Stimulated activated CD4-positive, alpha-beta T cell treated with anti-CD3 and anti-CD28 coated beads, Interleukin-12 subunit alpha, Interleukin-12 subunit beta, amount 100 ng/mL, for 24 hours (primary cell): ENCODE measurements around the gene RNF157.
A peak's percentile ranks its signal among the peaks of the same experiment; 100 is the strongest.

Experiments used
- DNase-seq, 2 experiments: peaks; one replicate each; pipeline ENCODE4 v3.0.0-alpha.2; 2020; ENCODE audit warnings: low read depth in 2 of 2

RNF157 gene

DNA sequence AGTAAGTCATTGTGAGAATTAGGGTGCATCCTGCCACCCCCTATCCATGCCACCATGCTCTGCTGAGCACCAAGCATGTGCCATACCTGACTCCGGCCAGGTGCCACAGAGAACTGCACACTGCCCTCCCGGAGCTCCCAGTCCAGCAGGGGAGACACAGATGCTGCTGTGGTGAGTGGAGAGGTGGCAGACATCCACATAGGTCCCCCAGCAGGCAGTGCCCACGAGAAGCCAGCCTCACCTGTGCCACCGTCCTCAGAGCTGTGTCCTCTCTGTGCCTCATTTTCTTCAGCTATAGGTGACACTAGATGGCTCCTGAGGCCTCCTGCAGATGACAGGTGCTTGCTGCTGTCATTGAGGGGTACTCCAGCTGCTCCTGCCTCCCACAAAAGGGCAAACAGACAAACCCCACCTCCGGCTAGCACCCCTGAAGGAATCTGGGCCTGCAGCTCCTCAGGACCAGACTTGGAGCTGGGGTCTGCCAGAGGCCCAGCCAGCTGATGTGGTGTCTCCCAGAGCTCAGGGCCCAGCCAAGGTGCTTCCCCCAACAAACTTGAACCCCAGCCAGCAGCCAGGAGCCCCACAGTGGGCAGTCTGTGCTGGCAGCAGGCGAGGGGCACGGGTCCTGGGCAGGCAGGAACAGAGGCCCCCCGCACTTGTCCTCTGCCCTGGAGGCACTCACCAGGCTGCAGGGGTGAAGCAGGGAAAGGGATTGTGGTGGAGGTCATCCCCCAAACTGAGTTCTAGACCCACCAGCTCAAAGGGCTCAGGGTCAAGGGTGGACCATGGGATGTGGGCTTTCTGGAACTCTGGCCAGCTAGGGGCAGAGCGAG lies 116.3 kb downstream of the RNF157 start:
- DNase-seq, result no peak

DNA sequence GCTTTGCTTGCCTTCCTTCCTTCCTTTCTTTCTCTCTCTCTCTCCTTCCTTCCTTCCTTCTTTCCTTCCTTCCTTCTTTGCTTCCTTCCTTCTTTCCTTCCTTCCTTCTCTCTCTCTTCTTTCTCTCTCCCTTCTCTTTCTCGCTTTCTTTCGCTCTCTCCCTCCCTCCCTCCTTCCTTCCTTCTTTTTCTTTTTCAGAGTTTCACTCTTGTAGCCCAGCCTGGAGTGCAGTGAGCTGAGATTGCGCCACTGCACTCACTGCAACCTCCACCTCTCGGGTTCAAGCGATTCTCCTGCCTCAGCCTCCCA lies 117.1 kb downstream of the RNF157 start:
- no peak for DNase-seq

DNA sequence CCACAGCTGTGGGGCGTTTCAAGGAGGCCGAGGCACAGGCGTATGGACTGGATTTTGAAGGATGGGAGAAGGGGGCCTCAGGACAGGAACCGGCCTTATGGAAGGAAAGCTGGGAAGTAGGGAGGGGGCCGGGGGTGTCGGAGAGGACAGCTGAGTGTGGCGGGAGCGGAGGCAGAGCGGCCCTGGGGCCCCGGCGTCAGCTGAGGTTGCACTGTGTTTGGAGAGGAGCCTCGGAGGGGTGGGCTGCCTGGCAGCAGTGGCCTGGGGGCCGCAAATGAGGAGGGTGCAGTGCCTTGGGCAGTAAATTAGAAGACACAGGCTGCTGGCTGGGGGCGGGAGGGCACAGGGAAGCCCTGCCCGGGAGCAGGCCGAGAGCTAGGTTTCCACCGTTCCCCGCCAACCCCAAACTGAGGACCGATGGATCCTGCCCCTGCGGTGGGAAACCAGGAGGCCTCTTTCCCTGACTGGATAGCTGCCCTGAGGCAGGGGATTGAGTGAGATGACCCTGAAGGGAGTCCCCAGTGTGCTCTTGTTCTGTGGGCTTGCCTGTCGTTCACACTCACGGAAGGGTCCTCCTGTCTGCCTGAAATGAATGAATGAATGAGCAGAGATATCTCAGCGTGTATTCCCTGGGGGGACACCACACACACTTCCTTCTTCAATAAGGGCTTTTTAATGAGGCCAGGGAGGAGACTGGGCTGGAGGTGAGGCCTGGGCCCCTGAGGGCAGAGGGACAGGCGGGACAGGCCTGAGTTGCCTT lies 117.7 kb downstream of the RNF157 start:
- no peak for DNase-seq

GRCh38 chr17:76121932-76122430 lies 118.3 kb downstream of the RNF157 start:
- no peak for DNase-seq

GRCh38 chr17:76120658-76121008 lies 119.7 kb downstream of the RNF157 start:
- DNase-seq, result no peak

- DNase-seq, result no peak
Observed at GRCh38 chr17:76119409-76120371, 120.6 kb downstream of the RNF157 start.

DNA sequence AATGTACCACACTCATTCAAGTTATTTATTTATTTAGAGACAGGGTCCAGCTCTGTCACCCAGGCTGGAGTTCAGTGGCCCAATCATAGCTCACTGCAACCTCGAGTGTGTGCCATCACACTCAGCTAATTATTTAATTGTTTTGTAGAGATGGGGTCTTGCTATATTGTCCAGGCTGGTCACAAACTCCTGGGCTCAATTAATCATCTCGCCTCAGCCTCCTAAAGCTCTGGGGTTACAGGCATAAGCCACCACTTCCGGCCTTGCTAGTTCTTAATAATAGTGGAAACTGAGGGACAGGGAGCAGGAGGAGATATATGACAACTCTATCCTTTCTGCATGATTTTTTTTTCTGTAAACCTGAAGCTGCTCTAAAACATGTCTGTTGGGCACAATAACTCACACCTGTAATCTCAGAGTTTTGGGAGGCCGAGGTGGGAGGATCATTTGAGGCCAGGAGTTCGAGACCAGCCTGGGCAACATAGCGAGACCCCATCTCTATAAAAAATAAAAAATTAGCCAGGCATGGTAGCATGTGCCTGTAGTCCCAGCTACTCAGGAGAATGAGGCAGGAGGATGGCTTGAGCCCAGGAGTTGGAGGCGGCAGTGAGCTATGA lies 125.0 kb downstream of the RNF157 start:
- no peak for DNase-seq

GRCh38 chr17:76111956-76112355 lies 128.3 kb downstream of the RNF157 start:
- DNase-seq, result no peak

DNA sequence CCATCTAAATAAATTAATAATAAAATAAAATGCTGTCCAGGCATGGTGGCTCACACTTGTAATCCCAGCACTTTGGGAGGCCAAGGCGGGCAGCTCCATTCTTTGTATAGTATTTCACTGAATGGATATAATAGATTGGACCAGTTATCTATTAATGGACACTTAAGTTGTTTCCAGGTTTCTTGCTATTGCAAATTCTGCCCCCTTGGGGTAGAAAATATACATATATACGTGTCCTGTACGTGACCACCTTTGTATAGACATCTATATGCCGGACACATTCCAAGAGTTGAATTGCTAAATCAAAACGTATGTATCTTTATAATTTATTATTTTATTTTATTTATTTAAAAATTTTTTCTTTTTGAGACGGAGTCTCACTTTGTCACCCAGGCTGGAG lies 132.8 kb downstream of the RNF157 start:
- DNase-seq, result no peak

DNA sequence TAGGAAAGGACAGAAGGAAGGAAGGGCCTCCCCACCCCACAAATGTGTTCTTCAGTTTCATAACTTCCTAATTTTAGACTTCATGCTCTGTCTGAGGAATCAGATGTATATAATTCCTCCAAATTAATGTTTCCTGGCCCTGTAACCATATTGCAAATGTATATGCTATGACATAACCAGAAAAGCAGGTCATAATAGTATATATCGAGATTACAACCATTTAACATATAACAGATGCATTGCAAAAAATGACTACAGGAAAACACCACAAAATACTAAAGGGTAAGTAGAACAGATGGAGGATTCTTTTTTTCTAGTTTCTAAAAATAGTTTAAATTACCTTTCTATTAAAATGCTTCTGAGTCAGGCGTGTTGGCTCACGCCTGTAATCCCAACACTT lies 133.6 kb downstream of the RNF157 start:
- DNase-seq, result no peak

DNA sequence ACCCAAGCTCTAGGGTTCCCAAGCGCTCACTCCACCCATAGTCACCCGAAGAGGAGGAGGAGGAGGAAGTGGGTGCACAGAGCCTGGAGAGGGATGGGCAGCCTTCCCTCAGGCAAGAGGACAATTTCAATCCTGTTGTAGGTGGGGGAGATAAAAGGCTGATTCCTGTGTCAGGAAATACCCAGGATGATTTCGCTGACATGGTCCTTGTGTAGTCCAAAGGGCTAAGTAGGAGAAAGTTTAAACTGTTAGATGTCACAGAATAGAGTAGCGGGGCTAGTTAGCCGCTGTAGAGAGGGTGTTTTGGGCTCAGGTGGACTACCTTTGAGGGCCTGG lies 135.4 kb downstream of the RNF157 start:
- no peak for DNase-seq

GRCh38 chr17:76104140-76104895 lies 136.0 kb downstream of the RNF157 start:
- no peak for DNase-seq

DNA sequence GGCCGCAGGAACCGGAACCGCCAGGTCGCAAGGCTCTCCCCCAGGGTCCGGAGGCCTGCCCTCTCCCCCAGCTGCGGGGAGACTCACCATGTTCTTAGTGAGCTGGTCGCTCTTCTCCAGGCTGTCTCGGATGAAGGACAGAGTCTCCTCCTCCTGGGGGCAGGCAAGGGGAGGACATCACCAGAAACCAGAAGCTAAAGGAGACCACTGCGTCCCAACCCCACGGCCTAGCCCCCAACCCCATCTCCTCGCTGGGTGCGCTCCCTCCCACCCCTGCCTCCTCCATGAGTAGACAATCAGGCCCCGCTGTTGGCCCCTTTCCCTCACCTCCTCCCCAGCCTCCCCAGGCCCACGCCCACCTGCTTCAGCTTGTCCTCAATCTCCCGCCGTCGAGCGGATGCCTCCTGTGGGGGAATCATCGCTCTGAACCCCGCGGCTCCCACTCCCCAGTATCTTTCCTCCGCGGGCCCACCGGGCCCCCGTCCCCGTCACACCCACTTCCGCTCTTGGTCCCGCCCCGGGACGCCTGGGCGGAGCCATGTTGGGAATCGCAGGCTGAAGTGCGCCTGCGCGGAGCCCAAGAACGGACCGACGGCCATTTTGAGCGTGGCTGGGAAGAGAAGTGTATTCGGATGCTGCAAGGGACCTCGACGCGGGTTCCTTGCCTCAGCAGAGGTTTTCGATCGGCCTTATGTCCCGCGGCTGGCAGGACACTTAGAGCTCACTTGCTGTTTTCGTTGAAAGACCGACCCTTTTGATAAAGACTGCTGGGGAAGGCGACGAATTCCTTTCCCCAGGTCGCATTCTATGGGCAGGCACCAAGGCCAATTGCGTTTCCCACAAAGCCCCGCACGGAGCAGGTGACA lies 136.8 kb downstream of the RNF157 start, which contains the start of gene EXOC7:
Gene EXOC7 (minus strand): TSS at position 514 of the 866 bp plus-strand sequence. CDS start 95 bp downstream, at position 419.
- DNase-seq, result peak; percentile 88 to 91

- DNase-seq, result no peak
Observed at GRCh38 chr17:76102944-76103273, 137.4 kb downstream of the RNF157 start.

DNA sequence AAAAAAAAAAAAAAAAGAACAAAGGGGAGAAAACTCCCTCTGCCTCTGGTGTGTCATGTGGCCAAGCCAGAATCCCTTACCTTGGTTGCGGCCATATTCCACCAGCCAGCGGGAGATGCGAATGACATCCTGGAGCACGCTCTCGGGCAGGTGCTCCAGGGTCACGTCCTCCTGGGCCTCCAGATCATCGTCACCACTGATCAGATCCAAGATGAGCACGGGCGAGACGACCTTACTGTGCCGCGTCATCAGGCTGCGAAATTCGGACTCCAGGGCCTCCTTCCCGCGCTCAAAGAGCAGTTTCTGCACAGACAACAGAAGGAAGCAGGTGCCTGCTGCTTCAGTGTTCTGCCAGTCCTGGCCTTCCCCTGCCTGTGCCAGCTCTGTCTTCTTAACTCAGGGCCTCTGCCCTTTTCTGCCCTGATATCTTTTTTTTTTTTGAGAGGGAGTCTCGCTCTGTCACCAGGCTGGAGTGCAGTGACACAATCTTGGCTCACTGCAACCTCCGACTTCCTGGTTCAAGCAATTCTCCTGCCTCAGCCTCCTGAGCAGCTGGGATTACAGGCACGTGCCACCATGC lies 142.5 kb downstream of the RNF157 start:
- DNase-seq, result no peak

DNA sequence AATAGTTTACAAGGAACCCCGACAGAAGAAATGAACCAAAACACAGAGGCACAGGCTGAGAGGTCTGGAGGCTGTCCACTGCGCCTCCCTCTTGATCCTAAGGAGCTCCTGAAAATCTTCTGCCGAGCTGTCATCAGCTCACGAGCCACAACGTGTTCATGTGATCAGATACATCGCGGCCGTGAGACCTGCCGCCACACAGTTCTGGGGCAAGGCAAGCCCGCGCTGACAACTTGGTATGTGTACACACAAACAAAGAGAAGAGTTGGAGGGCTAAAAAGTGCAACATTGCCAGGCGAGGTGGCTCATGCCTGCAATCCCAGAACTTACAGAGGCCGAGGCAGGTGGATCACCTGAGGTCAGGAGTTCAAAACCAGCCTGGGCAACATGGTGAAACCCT lies 144.3 kb downstream of the RNF157 start:
- no peak for DNase-seq

DNA sequence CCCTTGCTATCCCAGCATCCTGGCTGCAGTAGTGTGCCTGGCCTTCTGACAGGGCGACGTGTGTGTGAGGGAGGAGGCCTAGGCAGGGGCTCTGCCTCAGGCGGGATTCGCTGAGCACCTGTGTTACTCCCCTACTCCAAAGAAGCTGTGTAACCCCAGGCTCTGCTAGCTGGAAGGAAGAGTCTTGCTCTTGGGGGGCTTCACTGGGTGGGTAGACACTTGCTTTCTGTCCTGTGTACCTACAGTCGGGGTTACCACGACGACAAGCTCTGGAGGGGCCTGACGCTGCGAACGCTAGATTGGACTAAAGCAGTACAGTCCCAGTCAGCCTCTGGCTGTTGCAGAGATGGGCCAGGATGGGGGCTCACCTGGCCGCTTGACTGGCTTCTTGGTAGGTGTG lies 146.2 kb downstream of the RNF157 start:
- no peak for DNase-seq

DNA sequence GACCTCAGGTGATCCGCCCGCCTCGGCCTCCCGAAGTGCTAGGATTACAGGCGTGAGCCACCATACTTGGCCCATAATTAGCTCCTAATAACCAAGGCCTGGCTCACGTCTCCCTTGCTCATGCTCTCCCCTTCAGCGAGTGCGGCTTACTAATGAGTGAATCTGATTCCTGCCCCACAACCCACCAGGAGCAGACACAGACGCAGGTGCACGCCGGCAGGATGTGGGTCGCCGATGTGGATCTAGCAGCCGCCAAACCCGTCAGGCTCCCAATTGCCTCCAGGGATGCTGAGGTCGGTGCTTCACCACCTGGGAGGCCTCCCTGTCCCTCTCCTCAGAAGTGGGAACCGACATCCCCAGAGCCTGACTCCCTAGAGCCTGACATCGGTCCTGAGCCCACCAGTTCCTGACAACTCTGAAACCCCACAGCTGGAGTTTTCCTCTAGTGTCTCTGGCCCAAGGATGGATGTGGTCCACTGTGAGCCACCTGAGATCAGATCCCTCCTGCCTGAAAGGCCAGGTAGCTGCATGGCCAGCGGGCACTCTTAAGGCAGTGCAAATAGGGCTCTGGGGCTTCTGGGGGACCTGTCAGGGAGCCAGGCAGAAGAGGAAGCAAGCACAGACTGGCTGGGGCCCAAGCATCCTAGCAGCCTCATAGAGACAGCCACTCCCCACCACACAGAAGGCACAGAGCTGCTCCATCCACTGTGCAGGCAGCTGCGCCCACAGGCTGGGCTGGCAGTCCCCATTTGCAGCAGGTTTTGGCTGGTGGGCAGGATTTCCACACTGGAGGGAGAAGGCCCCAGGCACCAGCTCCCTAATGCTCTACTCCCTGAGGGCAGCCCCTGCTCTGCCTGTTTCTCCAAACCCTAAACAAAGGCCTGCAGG lies 147.5 kb downstream of the RNF157 start:
- DNase-seq, result no peak
